Measurements from ENCODE around the gene SCLT1.

The SCLT1 gene

DNA sequence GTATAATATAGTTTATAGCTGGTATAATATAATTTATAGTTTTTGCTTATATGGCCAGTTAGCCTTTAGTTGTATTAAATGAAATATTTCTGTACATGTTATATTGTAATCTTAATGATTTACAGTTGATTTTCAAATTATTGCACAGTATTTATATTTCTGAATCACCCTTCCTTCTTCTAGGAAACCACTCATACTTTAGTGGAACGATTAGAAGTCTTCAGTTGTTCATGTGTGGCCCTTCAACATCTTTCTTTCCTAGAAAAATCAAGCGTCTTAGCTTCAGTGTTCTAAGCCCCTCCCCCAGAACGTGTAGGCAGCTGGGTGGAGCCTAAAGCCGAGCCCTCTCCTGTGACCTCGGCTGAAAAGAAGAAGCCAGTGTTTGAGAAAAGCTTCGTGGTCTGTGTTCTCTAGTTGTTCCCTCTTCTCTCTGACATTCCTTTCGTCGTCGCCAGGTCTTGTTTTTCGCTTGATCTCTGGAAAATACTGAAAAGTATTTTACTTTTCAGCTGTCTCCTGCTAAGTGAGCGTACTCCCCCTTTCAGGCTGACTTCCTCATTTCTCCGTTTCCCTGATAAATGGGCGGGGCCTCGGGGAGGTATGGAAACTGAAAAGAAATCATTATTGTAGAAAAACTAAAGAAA, 2.6 kb upstream of the SCLT1 start, which contains the start of gene C4orf33:
C4orf33 (plus strand) TSS at position 342 of the 644 bp plus-strand sequence. CDS start 6,459 bp downstream, outside the sequence.
- TF ChIP-seq, protein P1, sequence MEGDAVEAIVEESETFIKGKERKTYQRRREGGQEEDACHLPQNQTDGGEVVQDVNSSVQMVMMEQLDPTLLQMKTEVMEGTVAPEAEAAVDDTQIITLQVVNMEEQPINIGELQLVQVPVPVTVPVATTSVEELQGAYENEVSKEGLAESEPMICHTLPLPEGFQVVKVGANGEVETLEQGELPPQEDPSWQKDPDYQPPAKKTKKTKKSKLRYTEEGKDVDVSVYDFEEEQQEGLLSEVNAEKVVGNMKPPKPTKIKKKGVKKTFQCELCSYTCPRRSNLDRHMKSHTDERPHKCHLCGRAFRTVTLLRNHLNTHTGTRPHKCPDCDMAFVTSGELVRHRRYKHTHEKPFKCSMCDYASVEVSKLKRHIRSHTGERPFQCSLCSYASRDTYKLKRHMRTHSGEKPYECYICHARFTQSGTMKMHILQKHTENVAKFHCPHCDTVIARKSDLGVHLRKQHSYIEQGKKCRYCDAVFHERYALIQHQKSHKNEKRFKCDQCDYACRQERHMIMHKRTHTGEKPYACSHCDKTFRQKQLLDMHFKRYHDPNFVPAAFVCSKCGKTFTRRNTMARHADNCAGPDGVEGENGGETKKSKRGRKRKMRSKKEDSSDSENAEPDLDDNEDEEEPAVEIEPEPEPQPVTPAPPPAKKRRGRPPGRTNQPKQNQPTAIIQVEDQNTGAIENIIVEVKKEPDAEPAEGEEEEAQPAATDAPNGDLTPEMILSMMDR (IDR thresholded peaks at IDR 0.05; ENCODE audit: control insufficient read depth, extremely low read depth, insufficient read depth): no peak
- peak within 1 kb of the TSS; percentile 79 for H3K4me3 ChIP-seq (ENCODE audit: low read depth, low read length)
- DNase-seq (ENCODE audit: low read depth): peak; percentile 37

DNA sequence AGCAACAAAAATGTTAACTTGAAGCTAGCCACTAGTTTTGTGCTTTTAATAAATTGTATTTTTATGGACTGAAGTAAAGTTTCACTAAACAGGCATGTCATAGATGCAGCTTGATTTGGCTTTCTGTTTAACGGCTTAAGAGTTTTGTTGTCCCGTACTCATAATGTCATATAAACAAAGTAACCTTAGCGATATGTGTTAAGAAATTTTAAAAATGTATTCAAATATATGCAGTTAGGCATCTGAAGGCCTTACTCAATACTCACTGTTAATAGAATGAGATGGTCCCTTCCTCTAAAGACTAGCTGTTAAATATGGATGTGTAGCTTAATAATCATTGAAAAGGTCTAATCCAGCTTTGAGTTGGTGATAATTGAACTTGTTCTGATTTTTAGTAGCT, 1.0 kb upstream of the SCLT1 start:
- TF ChIP-seq, protein P1 (IDR thresholded peaks at IDR 0.05; ENCODE audit: control insufficient read depth, extremely low read depth, insufficient read depth): no peak
- H3K4me3 ChIP-seq (ENCODE audit: low read depth, low read length): peak overlapping the region; percentile 86
- DNase-seq (ENCODE audit: low read depth): no peak

DNA sequence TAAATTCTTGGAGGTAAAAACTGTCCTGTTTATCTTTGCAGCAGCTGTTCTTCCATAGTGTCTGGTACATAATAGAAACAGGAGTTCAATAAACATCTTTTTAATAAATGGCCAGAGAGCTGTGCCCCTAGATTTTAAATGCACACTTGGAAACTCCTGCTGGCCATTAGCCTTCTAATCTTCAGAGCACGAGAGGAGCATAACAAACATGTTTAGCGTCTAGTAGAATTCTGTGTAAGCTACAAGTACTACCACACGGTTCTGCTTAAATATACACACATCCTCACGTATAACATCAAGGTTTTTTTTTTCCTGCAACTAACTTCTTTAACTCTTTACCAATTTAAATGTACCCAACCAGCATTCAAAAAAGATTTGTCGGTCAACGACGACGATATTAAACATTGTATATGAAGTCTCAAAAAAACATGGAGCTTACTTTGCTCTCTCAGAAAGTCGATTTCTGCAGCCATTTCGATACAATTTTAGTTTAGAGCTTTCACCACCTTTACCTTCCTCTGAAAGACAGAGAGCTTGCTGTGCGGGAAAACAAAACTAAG, 628 bp downstream of the SCLT1 start:
- H3K4me3 ChIP-seq (ENCODE audit: low read depth, low read length): peak overlapping the region; percentile 86
- no peak for DNase-seq (ENCODE audit: low read depth)
- TF ChIP-seq, protein P1 (IDR thresholded peaks at IDR 0.05; ENCODE audit: control insufficient read depth, extremely low read depth, insufficient read depth): no peak

DNA sequence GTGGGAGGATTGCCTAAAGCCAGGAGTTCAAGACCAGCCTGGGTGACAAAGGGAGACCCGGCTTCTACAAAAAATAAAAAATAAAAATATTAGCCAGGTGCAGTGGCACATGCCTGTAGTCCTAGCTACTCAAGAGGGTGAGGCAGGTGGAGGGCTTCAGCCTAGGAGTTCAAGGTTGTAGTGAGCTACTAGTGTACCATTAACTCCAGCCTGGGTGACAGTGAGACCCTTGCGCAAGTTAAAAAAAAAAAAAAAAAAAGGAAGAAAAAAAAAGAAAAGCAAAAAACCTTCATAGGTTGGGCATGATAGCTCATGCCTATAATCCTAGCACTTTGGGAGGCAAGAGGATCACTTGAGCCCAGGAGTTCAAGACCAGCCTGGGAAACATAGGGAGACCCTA, 5.8 kb downstream of the SCLT1 start:
- TF ChIP-seq, protein P1 (IDR thresholded peaks at IDR 0.05; ENCODE audit: control insufficient read depth, extremely low read depth, insufficient read depth): no peak
- no peak for DNase-seq (ENCODE audit: low read depth)
- H3K4me3 ChIP-seq (ENCODE audit: low read depth, low read length): no peak overlapping the region

DNA sequence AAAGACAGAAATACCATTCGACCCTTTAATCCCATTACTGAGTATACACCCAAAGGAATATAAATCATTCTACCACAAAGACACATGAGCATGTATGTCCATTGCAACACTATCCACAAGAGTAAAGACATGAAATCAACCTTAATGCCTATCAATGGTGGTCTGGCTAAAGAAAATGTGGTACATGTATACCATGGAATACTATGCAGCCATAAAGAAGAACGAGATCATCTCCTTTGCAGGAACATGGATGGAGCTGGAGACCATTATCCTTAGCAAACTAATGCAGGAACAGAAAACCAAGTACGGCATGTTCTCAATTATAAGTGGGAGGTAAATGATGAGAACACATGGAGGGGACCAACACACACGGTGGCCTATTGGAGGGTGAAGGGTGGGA, 7.9 kb downstream of the SCLT1 start:
- H3K4me3 ChIP-seq (ENCODE audit: low read depth, low read length): no peak overlapping the region
- no peak for DNase-seq (ENCODE audit: low read depth)
- TF ChIP-seq, protein P1 (IDR thresholded peaks at IDR 0.05; ENCODE audit: control insufficient read depth, extremely low read depth, insufficient read depth): no peak

DNA sequence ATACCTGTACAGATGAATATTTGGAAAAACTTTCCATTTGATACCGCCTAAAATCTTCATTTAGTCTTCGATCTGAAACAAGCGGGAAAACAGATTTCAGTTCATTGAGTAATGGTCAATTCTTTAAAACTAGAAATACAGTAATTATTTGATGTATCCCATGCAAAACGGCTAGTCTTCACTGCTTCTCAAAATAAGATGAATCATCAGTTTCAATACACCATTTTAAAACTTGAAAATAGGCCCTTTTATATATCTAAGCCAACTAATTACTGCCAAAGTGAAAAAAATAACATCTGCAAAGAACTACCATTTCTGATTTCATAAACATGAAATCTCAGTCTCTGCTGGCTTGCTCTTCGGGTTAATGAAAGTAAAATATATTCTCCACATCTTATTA, 11.0 kb downstream of the SCLT1 start:
- no peak for DNase-seq (ENCODE audit: low read depth)
- H3K4me3 ChIP-seq (ENCODE audit: low read depth, low read length): no peak overlapping the region
- TF ChIP-seq, protein P1 (IDR thresholded peaks at IDR 0.05; ENCODE audit: control insufficient read depth, extremely low read depth, insufficient read depth): no peak

DNA sequence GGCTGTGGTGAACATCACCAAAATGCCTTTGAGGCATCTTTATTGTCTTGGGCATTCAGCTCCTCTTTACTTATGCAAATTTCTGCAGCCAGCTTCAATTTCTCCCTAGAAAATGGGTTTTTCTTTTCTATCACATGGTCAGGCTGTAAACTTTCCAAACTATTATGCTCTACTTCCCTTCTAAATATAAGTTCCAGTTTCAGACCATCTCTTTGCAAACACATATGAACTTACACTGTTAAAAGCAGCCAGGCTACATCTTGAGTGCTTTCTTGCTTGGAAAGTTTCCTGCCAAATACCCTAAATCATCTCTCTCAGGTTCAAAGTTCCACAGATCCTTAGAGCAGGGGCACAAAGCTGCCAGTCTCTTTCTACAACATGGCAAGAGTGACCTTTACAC, 13.2 kb downstream of the SCLT1 start:
- H3K4me3 ChIP-seq (ENCODE audit: low read depth, low read length): no peak overlapping the region
- TF ChIP-seq, protein P1 (IDR thresholded peaks at IDR 0.05; ENCODE audit: control insufficient read depth, extremely low read depth, insufficient read depth): no peak
- no peak for DNase-seq (ENCODE audit: low read depth)

Measured in LNCaP clone FGC (cell line).